ENCODE results near the gene CACNA1F.

CACNA1F gene

GRCh38 chrX:49225858-49226257, 7.3 kb downstream of the CACNA1F start:
- Mint-ChIP-seq H3K4me3 (no peak overlapping the region), H3K36me3 (ENCODE audit: low read depth) (no peaks in the 10 kb centered on the region), H3K27ac (no peak overlapping the region), H3K9me3 (peaks cover 34% of the 10 kb centered on the region), H3K27me3 (ENCODE audit: low read depth) (peaks cover 6% of the 10 kb centered on the region), H3K4me1 (no peaks in the 10 kb centered on the region)
- TF ChIP-seq, protein P1, sequence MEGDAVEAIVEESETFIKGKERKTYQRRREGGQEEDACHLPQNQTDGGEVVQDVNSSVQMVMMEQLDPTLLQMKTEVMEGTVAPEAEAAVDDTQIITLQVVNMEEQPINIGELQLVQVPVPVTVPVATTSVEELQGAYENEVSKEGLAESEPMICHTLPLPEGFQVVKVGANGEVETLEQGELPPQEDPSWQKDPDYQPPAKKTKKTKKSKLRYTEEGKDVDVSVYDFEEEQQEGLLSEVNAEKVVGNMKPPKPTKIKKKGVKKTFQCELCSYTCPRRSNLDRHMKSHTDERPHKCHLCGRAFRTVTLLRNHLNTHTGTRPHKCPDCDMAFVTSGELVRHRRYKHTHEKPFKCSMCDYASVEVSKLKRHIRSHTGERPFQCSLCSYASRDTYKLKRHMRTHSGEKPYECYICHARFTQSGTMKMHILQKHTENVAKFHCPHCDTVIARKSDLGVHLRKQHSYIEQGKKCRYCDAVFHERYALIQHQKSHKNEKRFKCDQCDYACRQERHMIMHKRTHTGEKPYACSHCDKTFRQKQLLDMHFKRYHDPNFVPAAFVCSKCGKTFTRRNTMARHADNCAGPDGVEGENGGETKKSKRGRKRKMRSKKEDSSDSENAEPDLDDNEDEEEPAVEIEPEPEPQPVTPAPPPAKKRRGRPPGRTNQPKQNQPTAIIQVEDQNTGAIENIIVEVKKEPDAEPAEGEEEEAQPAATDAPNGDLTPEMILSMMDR (IDR thresholded peaks at IDR 0.05; ENCODE audit: unreplicated experiment in 3 of 3), result no peak

- peaks cover 13% of the 10 kb centered on the region for H3K27me3 Mint-ChIP-seq (ENCODE audit: low read depth)
Observed at GRCh38 chrX:49221868-49222267, 11.3 kb downstream of the CACNA1F start.

GRCh38 chrX:49220100-49220499, 13.0 kb downstream of the CACNA1F start:
- no peak overlapping the region for H3K27ac Mint-ChIP-seq
- H3K4me3 Mint-ChIP-seq, result no peak overlapping the region
- H3K9me3 Mint-ChIP-seq, result peaks cover 25% of the 10 kb centered on the region
- H3K36me3 Mint-ChIP-seq (ENCODE audit: low read depth), result no peaks in the 10 kb centered on the region
- H3K27me3 Mint-ChIP-seq (ENCODE audit: low read depth), result peaks cover 16% of the 10 kb centered on the region
- H3K4me1 Mint-ChIP-seq, result no peaks in the 10 kb centered on the region
- TF ChIP-seq, protein P1 (IDR thresholded peaks at IDR 0.05; ENCODE audit: unreplicated experiment in 3 of 3), result no peak

More at GRCh38 chrX:49221868-49222267, 11.3 kb downstream of the CACNA1F start:
- Mint-ChIP-seq H3K36me3 (ENCODE audit: low read depth) (no peaks in the 10 kb centered on the region), H3K4me3 (no peak overlapping the region), H3K9me3 (peaks cover 27% of the 10 kb centered on the region), H3K27ac (no peak overlapping the region), H3K4me1 (no peaks in the 10 kb centered on the region)
- TF ChIP-seq, protein P1 (IDR thresholded peaks at IDR 0.05; ENCODE audit: unreplicated experiment in 3 of 3), result no peak

- Mint-ChIP-seq H3K27me3 (ENCODE audit: low read depth) (peaks cover 14% of the 10 kb centered on the region), H3K9me3 (peaks cover 25% of the 10 kb centered on the region), H3K27ac (no peak overlapping the region), H3K4me1 (no peaks in the 10 kb centered on the region), H3K36me3 (ENCODE audit: low read depth) (no peaks in the 10 kb centered on the region), H3K4me3 (no peak overlapping the region)
- TF ChIP-seq, protein P1 (IDR thresholded peaks at IDR 0.05; ENCODE audit: unreplicated experiment in 3 of 3), result no peak
Observed at GRCh38 chrX:49214996-49215526, 18.1 kb downstream of the CACNA1F start.

- Mint-ChIP-seq H3K9me3 (peaks cover 25% of the 10 kb centered on the region), H3K27me3 (ENCODE audit: low read depth) (peaks cover 10% of the 10 kb centered on the region), H3K36me3 (ENCODE audit: low read depth) (no peaks in the 10 kb centered on the region), H3K27ac (no peak overlapping the region), H3K4me3 (no peak overlapping the region), H3K4me1 (no peaks in the 10 kb centered on the region)
- TF ChIP-seq, protein P1 (IDR thresholded peaks at IDR 0.05; ENCODE audit: unreplicated experiment in 3 of 3), result no peak
Observed at GRCh38 chrX:49214416-49214815, 18.7 kb downstream of the CACNA1F start.

DNA sequence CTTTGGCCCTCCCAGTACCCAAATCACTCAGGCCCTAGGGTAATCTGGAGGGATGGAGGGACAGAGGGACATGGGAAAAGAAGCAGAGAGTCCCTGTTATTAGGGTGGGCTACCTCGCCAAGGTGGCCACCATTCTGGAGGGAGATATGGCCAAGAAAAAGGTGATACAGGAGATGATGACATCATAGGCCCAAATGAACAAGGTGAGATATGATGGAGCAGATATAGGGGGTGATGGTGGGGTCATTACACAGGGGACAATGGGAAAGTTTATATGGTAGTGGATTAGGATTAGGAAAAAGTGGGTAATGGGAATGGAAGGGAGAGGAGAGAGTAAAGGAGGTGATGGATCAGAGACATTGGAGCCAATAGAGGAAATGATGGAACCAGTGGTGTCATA, 20.3 kb downstream of the CACNA1F start:
- peaks cover 6% of the 10 kb centered on the region for H3K27me3 Mint-ChIP-seq (ENCODE audit: low read depth)
- no peak overlapping the region for H3K27ac Mint-ChIP-seq
- no peaks in the 10 kb centered on the region for H3K36me3 Mint-ChIP-seq (ENCODE audit: low read depth)
- peaks cover 23% of the 10 kb centered on the region for H3K9me3 Mint-ChIP-seq
- TF ChIP-seq, protein P1 (IDR thresholded peaks at IDR 0.05; ENCODE audit: unreplicated experiment in 3 of 3), result no peak
- H3K4me1 Mint-ChIP-seq, result no peaks in the 10 kb centered on the region
- no peak overlapping the region for H3K4me3 Mint-ChIP-seq

All from nephron (organoid).